HG03103 (cell line): ENCODE measurements around the gene MARCHF9.
A peak's percentile ranks its signal among the peaks of the same experiment; 100 is the strongest.

Experiments used
- ATAC-seq: cut with Tn5 transposase; IDR thresholded peaks from one replicate; pipeline ENCODE4 v1.9.1; 2021; ENCODE audit warnings: low read depth; ENCODE audit not compliant: unreplicated experiment

MARCHF9 gene

DNA sequence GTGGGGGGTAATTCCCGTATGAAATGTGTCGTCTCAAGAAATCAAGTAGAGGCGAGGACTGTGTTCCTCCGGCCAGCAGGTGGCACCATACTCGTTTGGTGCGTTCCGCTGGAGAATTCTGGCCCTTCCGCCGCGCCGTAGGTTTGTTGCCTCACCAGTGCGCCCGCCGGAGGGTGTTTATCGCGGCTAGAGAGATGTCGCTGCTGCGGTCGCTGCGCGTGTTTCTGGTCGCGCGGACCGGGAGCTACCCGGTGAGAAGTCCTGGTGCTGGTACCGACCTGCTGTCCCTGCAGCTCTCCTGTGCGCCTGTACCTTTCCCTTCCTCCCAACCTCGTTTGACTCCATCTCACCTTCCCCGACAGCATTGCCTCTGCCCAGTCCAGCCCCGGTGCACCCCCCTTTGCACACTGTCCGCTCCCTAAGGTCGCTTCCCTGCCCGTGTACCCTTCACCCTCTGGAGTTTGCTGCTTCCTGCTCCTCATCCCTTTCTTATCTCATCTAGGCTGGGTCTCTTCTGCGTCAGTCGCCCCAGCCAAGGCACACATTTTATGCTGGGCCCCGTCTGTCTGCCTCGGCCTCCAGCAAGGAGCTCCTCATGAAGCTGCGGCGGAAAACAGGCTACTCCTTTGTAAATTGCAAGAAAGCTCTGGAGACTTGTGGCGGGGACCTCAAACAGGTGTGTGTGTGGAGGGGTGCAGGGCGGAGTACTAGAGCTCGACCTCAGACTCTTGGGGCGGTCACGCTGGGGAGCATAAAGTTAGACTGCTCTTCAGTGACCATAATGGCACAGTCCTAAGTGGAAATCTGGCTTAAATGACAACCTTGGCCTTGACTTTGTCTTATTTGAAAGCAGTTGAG lies 27.9 kb downstream of the MARCHF9 start, which contains the start of gene TSFM:
Gene TSFM (plus strand): TSS at position 180 of the 858 bp plus-strand sequence. CDS start 15 bp downstream, at position 195.
- ATAC-seq = peak; percentile 86

DNA sequence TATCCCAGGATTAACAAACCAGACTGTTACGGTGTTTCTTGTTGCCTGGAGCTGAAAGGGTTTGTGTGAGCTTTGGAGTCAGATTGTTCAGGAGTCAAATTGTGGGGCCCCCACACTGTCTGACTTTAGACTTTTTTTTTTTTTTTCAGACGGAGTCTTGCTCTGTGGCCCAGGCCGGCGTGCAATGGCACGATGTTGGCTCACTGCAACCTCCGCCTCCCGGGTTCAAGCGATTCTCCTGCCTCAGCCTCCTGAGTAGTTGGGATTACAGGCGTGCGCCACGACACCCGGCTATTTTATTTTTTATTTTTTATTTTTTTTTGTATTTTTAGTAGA lies 28.5 kb downstream of the MARCHF9 start:
- ATAC-seq = no peak

DNA sequence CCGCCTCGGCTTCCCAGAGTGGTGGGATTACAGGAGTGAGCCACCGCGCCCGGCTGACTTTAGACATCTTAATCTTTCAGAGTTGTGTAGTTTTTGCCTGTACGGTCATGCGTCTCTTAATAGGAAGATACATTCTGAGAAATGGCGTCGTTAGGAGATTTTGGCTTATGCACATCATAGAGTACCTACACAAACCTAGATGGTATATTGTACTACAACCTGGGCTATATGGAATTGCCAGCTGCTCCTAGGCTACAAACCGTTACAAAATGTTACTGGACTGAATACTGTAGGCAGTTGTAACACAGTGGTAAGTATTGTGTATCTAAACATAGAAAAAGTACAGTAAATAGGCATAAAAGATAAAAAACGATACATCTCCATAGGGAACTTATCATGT lies 29.0 kb downstream of the MARCHF9 start:
- no peak for ATAC-seq

- ATAC-seq = no peak
These were observed 39.0 kb downstream of the MARCHF9 start for GRCh38 chr12:57793920-57794319.

DNA sequence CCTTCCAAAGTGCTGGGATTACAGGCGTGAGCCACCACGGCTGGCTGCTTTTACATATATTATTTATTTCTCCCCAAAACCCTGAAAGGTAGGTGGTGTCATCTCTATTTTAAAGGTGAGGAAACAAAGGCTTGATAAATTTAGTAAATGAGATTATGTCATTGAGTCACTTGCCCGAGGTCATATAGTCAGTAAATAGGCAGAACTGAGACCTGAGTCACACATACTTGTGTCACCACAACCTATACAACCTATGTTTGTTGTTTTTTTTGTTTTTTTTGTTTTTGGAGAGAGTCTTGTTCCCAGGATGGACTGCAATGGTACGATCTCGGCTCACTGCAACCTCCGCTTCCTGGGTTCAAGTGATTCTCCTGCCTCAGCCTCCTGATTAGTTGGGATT lies 40.5 kb downstream of the MARCHF9 start:
- ATAC-seq = no peak

DNA sequence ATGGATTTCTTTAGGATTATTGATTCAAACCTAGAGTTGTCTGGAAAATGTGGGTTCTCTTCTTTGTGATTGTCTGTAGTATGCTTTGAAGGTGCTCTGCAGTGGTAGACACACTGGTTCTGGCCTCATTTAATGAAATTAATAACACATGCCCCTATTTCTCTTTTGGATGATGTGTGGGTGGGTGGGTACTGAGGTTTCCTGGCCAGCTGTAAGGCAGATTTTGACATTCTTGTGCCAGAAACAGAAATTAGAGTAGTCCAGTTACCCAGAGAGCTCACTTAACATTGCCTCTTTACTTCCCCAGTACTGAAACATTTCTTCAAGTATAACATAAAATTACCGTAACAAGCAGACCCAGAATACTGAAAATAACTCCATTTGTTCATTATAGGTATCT lies 42.1 kb downstream of the MARCHF9 start:
- ATAC-seq = no peak

DNA sequence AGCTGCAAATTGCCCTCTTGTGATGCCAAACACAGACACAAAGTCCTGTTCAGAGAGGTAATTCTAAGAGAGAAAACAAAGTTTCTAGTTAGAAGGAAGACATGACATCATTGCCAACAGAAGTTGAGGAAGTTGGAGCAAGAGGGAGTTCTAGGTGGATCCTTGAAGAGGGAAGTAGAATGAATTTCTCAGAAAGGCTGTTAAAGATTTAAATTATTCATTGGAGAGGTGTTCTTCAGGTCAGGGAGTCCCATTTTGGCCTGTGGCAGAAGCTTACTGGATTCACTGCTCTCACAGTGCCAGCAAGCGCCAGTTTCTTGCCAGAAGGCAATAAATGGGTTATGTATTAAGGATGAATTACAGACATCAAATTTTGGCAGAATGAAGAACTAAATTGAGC lies 43.0 kb downstream of the MARCHF9 start:
- no peak for ATAC-seq

DNA sequence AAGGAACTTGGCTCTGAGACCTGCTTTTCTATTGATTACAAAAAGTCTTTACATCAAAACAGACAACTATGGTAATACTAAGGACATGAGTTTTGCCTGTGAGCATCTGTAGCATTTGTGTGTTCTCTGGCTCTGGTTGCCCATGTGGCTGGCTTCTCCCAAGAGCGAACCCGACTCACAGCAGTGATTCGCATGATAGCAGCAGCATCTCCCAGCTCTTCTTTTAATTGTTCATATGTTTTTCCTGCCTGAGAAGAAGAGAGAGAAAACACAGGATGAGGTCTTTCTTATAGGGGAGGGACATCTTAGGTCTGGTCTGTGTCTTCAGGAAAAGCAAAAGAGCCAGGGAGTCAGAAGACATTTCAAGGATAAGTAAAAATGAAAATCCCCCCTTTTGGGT lies 46.1 kb downstream of the MARCHF9 start:
- no peak for ATAC-seq

DNA sequence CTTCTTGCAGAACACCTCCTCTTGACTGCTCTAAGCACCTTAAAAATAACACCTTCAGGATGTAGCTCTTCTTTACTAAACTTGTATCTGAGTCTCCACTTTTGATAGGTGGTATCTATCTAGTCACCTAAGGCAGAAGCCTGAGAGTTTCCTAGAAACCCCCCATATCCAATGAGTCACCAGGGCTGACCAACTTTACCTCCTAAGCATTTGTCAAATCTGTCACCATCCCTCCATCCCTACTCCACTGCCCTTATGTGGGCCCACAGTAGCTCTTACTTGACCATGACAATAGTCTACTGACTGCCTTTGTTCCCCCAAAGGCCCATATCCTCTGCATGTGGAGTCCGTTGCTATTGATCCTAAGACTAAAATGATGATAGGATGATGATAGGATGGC lies 47.7 kb downstream of the MARCHF9 start:
- no peak for ATAC-seq

DNA sequence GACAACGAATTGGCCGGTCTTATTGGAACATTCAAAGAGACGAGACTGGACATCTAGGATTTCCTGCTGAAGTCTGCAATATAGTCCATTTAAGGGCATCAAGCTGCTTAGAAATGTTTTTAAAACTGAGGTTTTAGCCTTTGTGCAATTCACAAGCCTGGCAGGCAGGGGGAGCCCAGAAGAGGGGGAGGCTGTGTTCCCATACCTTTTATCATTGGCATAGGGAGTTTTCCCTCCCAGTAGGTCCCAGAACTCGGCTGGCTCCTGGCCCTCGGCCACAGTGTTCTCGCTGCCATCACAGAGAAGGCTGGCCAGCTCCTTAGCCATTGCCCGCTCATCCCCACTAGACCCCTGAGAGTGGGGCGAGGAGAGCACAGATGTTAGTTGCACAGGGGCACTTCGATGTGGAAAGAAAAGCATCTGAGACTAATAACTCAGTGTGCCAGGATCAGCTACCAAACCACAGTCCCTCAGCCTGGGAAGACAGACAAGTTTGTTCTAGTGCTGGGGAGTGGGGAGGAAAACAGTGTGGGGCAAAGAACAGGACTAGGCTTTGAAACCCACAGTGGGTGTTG lies 48.5 kb downstream of the MARCHF9 start:
- ATAC-seq = no peak

DNA sequence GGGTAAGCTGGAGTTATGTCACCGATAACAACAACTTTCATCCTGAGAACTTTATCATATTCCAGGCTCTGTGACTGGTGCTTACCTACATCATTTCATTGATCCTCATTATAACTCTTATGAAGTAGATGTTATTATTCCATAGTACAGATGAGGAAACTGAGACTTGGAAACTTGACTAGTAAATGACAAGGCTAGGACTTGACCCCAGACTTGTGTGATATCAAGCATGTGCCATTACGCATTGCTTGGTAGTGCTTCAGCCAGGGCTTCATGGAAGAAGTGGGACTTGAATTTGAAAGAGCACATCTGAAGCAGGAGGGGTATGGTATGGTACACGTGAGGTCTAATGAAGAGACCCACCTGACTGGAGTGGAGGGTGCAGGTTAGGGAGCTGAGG lies 51.8 kb downstream of the MARCHF9 start:
- ATAC-seq = no peak

DNA sequence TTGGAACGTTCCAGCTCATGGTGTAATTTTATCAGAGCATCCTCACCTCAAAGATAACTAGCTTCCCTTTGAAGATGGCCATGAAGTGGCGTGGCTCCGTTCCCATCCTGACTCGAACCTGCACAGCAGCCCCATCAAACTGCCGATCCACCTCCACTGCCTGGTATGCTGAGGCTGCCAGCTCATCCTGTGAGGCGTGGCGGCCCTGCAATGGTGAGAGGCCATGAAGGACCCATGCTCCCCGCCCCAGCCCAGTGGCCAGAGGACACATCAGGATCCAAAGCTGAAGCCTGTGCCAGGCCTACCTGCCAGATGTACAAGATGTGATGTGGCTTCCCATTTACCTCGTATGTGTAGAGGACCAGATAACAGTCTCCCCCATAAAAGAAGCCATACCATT lies 52.4 kb downstream of the MARCHF9 start:
- no peak for ATAC-seq

GRCh38 chr12:57808351-57808750 lies 53.4 kb downstream of the MARCHF9 start:
- ATAC-seq = no peak

DNA sequence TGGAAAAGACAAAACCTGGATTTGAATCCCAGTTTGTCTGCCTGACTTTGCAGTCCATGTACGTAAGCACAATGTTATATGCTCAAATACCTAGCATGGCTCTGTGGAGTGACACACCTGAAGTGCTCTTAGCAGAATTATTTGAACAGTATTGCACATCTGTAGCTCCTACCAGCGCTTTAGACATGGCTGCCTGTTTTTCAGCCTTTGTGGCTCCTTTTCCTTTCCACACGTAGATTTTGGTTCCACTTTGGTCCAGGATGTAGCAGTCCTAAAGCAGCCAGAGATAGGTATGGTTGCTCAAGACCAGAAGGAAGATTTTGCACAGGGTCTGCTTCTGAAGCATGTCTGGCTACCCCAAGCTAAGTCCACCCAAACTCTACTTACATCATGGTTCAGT lies 54.5 kb downstream of the MARCHF9 start:
- ATAC-seq = no peak
